ENCODE measurements around the gene NBPF1. TPM values are rescaled to one million over a fixed set of nuclear protein-coding genes. Genes with fewer than 3 reads are reported as not detected.

The NBPF1 gene
- total RNA-seq, 1 experiment from 2014 or later: 27.7 TPM

GRCh38 chr1:16631248-16632043 is 18.1 kb upstream of the NBPF1 start:
- H2BK120ac ChIP-seq (ENCODE audit: low read depth, low read length, poor library complexity, severe bottlenecking): no peak overlapping the region
- no peak for TF ChIP-seq CTCF (conservative IDR thresholded peaks at IDR 0.05)
- H3K79me2 ChIP-seq (ENCODE audit: insufficient read depth, low read length): no peaks in the 10 kb centered on the region
- H3K4ac ChIP-seq (ENCODE audit: low read depth, low read length): no peak overlapping the region
- no peak overlapping the region for H4K8ac ChIP-seq (replicated peaks; ENCODE audit: insufficient read length, low read depth, low read length)
- no peak overlapping the region for H3K4me2 ChIP-seq (ENCODE audit: insufficient read depth, insufficient read length, low read length)
- H2AFZ ChIP-seq (ENCODE audit: low read length): no peak overlapping the region
- H4K91ac ChIP-seq (ENCODE audit: insufficient read length, low read depth, low read length): no peak overlapping the region
- no peak overlapping the region for H4K5ac ChIP-seq (ENCODE audit: insufficient read length, low read depth, low read length)
- no peaks in the 10 kb centered on the region for H3K79me1 ChIP-seq (ENCODE audit: insufficient read depth, low read depth, low read length, poor library complexity, severe bottlenecking)
- no peak overlapping the region for H3K56ac ChIP-seq (ENCODE audit: insufficient read length, low read depth, low read length)
- H2AK5ac ChIP-seq (ENCODE audit: insufficient read length, low read length): no peak overlapping the region
- no peak overlapping the region for H2BK12ac ChIP-seq (ENCODE audit: insufficient read length, low read depth, low read length)
- Mint-ChIP-seq H3K27ac (peak overlapping the region in 2 of 3 experiments; percentile 36 to 78; a peak in 2 of 7 replicates), H3K4me1 (no peaks in the 10 kb centered on the region; a peak in 1 of 4 replicates), H3K4me3 (no peak overlapping the region; a peak in 1 of 5 replicates), H3K36me3 (ENCODE audit: insufficient read depth in 1 of 3, low read depth in 3 of 3) (peaks cover 36 to 75% (median 72%) of the 10 kb centered on the region in 3 experiments), H3K27me3 (ENCODE audit: low read depth) (no peaks in the 10 kb centered on the region), H3K9me3 (no peaks in the 10 kb centered on the region; a peak in 1 of 5 replicates)
- no peak overlapping the region for H3K14ac ChIP-seq (ENCODE audit: insufficient read depth, low read length)
- H2BK15ac ChIP-seq (ENCODE audit: low read depth, low read length): no peak overlapping the region
- no peak overlapping the region for H3K9ac ChIP-seq (ENCODE audit: extremely low read depth, insufficient read length, low read length)
- no peak overlapping the region for H3T11ph ChIP-seq (ENCODE audit: low read length)
- no peak overlapping the region for H3K23ac ChIP-seq (ENCODE audit: insufficient read length, low read depth, low read length)
- H2BK5ac ChIP-seq (ENCODE audit: insufficient read length, low read length): no peak overlapping the region
- H3K27me3 ChIP-seq (ENCODE audit: insufficient read depth, low read length): no peaks in the 10 kb centered on the region
- DNase-seq: peak; percentile 58
- no peak overlapping the region for H3K18ac ChIP-seq (ENCODE audit: insufficient read length, low read depth, low read length)
- no peaks in the 10 kb centered on the region for H4K20me1 ChIP-seq (ENCODE audit: control insufficient read depth, insufficient read depth, insufficient read length)
- WGBS (ENCODE audit: extremely low coverage, insufficient read length, low lambda C conversion rate): no CpG with 5 or more reads among the region's 20 CpGs
- no peaks in the 10 kb centered on the region for H3K4me1 ChIP-seq (ENCODE audit: insufficient read depth, low read length)
- no peaks in the 10 kb centered on the region for H3K9me3 ChIP-seq (ENCODE audit: control insufficient read depth, low read depth, low read length)
- H3K27ac ChIP-seq (ENCODE audit: insufficient read length, low read depth, low read length): no peak overlapping the region
- no peaks in the 10 kb centered on the region for H3K23me2 ChIP-seq (ENCODE audit: insufficient read length, low read depth, low read length, poor library complexity, severe bottlenecking)
- no peak overlapping the region for H2BK20ac ChIP-seq (ENCODE audit: low read depth, low read length, poor library complexity, severe bottlenecking)
